ENCODE data around the gene MYH6. TPM values are rescaled to one million over a fixed set of nuclear protein-coding genes. Genes with fewer than 3 reads are reported as not detected.

MYH6 gene
- total and polyA plus RNA-seq, 4 donors = 0.05 to 0.17 (median 0.06) TPM; not detected in 1

GRCh38 chr14:23372509-23372908 lies 35.6 kb downstream of the MYH6 start, which contains the start of gene IL25:
Gene IL25 (plus strand): TSS chr14:23372809.
- TF ChIP-seq HNF4G (IDR thresholded peaks at IDR 0.05) = no peak
- TF ChIP-seq REST (IDR thresholded peaks at IDR 0.05) = no peak
- no peak for TF ChIP-seq CTCF (IDR thresholded peaks at IDR 0.05; ENCODE audit: low read depth, low read length, missing input control)
- no peak for TF ChIP-seq EGR1 (IDR thresholded peaks at IDR 0.05; ENCODE audit: low read depth in 2 of 2)
- TF ChIP-seq FOXA2 (IDR thresholded peaks at IDR 0.05) = no peak
- TF ChIP-seq ZBTB33 (IDR thresholded peaks at IDR 0.05) = no peak
- no peak for TF ChIP-seq YY1 (IDR thresholded peaks at IDR 0.05)
- TF ChIP-seq HNF4A (conservative IDR thresholded peaks at IDR 0.05) = no peak
- TF ChIP-seq NR2F2 (IDR thresholded peaks at IDR 0.05) = no peak
- no peak for TF ChIP-seq RAD21 (IDR thresholded peaks at IDR 0.05)
- no peak for TF ChIP-seq MAX (IDR thresholded peaks at IDR 0.05)
- no peak for TF ChIP-seq SP1 (IDR thresholded peaks at IDR 0.05)
- no peak for TF ChIP-seq TAF1 (conservative IDR thresholded peaks at IDR 0.05)
- no peak for TF ChIP-seq ATF3 (IDR thresholded peaks at IDR 0.05)
- TF ChIP-seq GABPA (IDR thresholded peaks at IDR 0.05 in 1 of 2, conservative IDR thresholded peaks at IDR 0.05 in 1 of 2) = no peak
- no peak for TF ChIP-seq FOXA1 (IDR thresholded peaks at IDR 0.05)
- no peak for TF ChIP-seq RXRA (IDR thresholded peaks at IDR 0.05)

More at GRCh38 chr14:23372509-23372908, 35.6 kb downstream of the MYH6 start, which contains the start of gene IL25:
- WGBS = 77% methylated on average over 2 of the region's 2 CpGs
- Histone ChIP-seq H3K9ac (ENCODE audit: low read depth in 1 of 2, low read length in 2 of 2) (no peak within 1 kb of the TSS), H3K9me3 (ENCODE audit: control insufficient read depth in 4 of 4, low read length in 3 of 4) (no peaks in the 10 kb centered on the region), H3K27me3 (ENCODE audit: control insufficient read depth in 4 of 4, insufficient read depth in 4 of 4, low read length in 3 of 4) (no peaks in the 10 kb centered on the region), H3K4me1 (ENCODE audit: control insufficient read depth in 4 of 4, insufficient read depth in 4 of 4, low read length in 3 of 4) (no peaks in the 10 kb centered on the region), H3K4me3 (ENCODE audit: low read depth in 1 of 3, low read length in 3 of 3) (no peak within 1 kb of the TSS), H3K36me3 (ENCODE audit: control insufficient read depth in 4 of 4, insufficient read depth in 3 of 4, low read depth in 1 of 4, low read length in 3 of 4) (no peaks in the 10 kb centered on the region), H3K27ac (ENCODE audit: low read depth in 1 of 2, low read length in 2 of 2) (no peak within 1 kb of the TSS)
- no peak for DNase-seq (ENCODE audit: low spot score)

Measured in liver (tissue), 9 donors.